Mucosa of descending colon (tissue), 3 donors: ENCODE data around the gene FBXO38. TPM values are rescaled to one million over a fixed set of nuclear protein-coding genes. Genes with fewer than 3 reads are reported as not detected.
A peak's percentile ranks its signal among the peaks of the same experiment; 100 is the strongest.

Source experiments
- ATAC-seq: fragments of 200-7000 bp; cut with Tn5 transposase; one replicate; pipeline ENCODE4 v1.9.1; 2020; ENCODE audit warnings: mild to moderate bottlenecking, moderate library complexity
- DNase-seq, 3 donors: peaks; one replicate each; pipeline ENCODE4 v3.0.0-alpha.2; 2020
- H3K36me3 ChIP-seq: fragments of 200-600 bp; one replicate; pipeline ENCODE4 v1.8.0; 2021; ENCODE audit warnings: low read depth, mild to moderate bottlenecking
- H3K4me1 ChIP-seq: fragments of 200-600 bp; one replicate; pipeline ENCODE4 v1.8.0; 2021; ENCODE audit warnings: low read depth, mild to moderate bottlenecking
- H3K4me3 ChIP-seq: fragments of 200-600 bp; one replicate; pipeline ENCODE4 v1.8.0; 2021; ENCODE audit warnings: mild to moderate bottlenecking
- H3K9me3 ChIP-seq: fragments of 200-600 bp; one replicate; pipeline ENCODE4 v1.8.0; 2021; ENCODE audit warnings: mild to moderate bottlenecking
- CTCF ChIP-seq: fragments of 200-600 bp; IDR thresholded peaks from one replicate; pipeline ENCODE4 v1.8.0; 2022; ENCODE audit warnings: antibody characterized with exemption, mild to moderate bottlenecking
- intact Hi-C, 2 donors: fragments of 100-400 bp; cut with DNase I in 1 of 2; cut with micrococcal nuclease in 1 of 2; formaldehyde crosslinking; loops; one replicate each; pipeline versions ENCODE4 v1.11.0 to v1.11.1; 2022; cut with DNase I, micrococcal nuclease
- total RNA-seq, 3 donors: library from RNA; stranded (reverse); fragmentation: NEBNext Ultra II Directional in 2 of 3; extraction: Animal tissue kit (Norgen Biotek cat#: 25700) in 2 of 3; gene quantifications; one replicate each; pipeline versions ENCODE4 v1.2.1 to v1.2.4, GENCODE V29; 2021 to 2023
- donor health status: DM: no; HTN: no; CAD: no; lungs with moderate emphysema.
- donor health status: DM: no; HTN: no; CAD: no.
- donor health status: DM: no; HTN: yes; CAD: no.

FBXO38 gene
- total RNA-seq, 3 donors from 2014 or later: 46.5 to 48.0 (median 46.9) TPM

- no peak for DNase-seq
- no peak for ATAC-seq
- Histone ChIP-seq H3K4me3 (no peak overlapping the region), H3K36me3 (no peaks in the 10 kb centered on the region), H3K9me3 (no peaks in the 10 kb centered on the region), H3K4me1 (no peaks in the 10 kb centered on the region)
- intact Hi-C loops: no loop called here
- TF ChIP-seq CTCF: no peak
Measured at GRCh38 chr5:148477429-148477828, 93.7 kb downstream of the FBXO38 start.

- H3K4me3 ChIP-seq: no peak overlapping the region
- intact Hi-C loops: no loop called here
- H3K9me3 ChIP-seq: no peaks in the 10 kb centered on the region
- H3K36me3 ChIP-seq: no peaks in the 10 kb centered on the region
- DNase-seq: no peak
- ATAC-seq: no peak
- H3K4me1 ChIP-seq: no peaks in the 10 kb centered on the region
- TF ChIP-seq CTCF: no peak
Measured at GRCh38 chr5:148482196-148482595, 98.4 kb downstream of the FBXO38 start.

GRCh38 chr5:148482697-148483462 is 99.1 kb downstream of the FBXO38 start:
- DNase-seq (peak; percentile 27 to 44 (median 36)), ATAC-seq (peak; percentile 48)
- H3K4me3 ChIP-seq: no peak overlapping the region
- TF ChIP-seq CTCF: peak; percentile 16
- no peaks in the 10 kb centered on the region for H3K4me1 ChIP-seq
- H3K36me3 ChIP-seq: no peaks in the 10 kb centered on the region
- intact Hi-C loops: no loop called here
- no peaks in the 10 kb centered on the region for H3K9me3 ChIP-seq

- H3K36me3 ChIP-seq: no peaks in the 10 kb centered on the region
- DNase-seq (no peak), ATAC-seq (no peak)
- H3K9me3 ChIP-seq: no peaks in the 10 kb centered on the region
- H3K4me3 ChIP-seq: no peak overlapping the region
- TF ChIP-seq CTCF: no peak
- intact Hi-C loops: no loop called here
- H3K4me1 ChIP-seq: no peaks in the 10 kb centered on the region
Measured at GRCh38 chr5:148483750-148484149, 100.0 kb downstream of the FBXO38 start.

- no peaks in the 10 kb centered on the region for H3K36me3 ChIP-seq
- ATAC-seq: no peak
- DNase-seq: no peak
- no peak overlapping the region for H3K4me3 ChIP-seq
- H3K9me3 ChIP-seq: no peaks in the 10 kb centered on the region
- H3K4me1 ChIP-seq: no peaks in the 10 kb centered on the region
- intact Hi-C loops: no loop called here
- TF ChIP-seq CTCF: no peak
Measured at GRCh38 chr5:148484651-148485050, 100.9 kb downstream of the FBXO38 start.

- H3K4me3 ChIP-seq: no peak overlapping the region
- no peaks in the 10 kb centered on the region for H3K36me3 ChIP-seq
- ATAC-seq (no peak), DNase-seq (no peak)
- H3K4me1 ChIP-seq: no peaks in the 10 kb centered on the region
- intact Hi-C loops: no loop called here
- no peaks in the 10 kb centered on the region for H3K9me3 ChIP-seq
- no peak for TF ChIP-seq CTCF
Measured at GRCh38 chr5:148486456-148486855, 102.7 kb downstream of the FBXO38 start.
